ENCODE data around the gene B3GNT2. TPM values are rescaled to one million over a fixed set of nuclear protein-coding genes. Genes with fewer than 3 reads are reported as not detected.
A peak's percentile ranks its signal among the peaks of the same experiment; 100 is the strongest.

Gene B3GNT2
- total RNA-seq, 3 donors from 2014 or later (not counting 1 experiment from before 2014, with no cell fraction given) = 51.9 to 68.0 (median 54.0) TPM

DNA sequence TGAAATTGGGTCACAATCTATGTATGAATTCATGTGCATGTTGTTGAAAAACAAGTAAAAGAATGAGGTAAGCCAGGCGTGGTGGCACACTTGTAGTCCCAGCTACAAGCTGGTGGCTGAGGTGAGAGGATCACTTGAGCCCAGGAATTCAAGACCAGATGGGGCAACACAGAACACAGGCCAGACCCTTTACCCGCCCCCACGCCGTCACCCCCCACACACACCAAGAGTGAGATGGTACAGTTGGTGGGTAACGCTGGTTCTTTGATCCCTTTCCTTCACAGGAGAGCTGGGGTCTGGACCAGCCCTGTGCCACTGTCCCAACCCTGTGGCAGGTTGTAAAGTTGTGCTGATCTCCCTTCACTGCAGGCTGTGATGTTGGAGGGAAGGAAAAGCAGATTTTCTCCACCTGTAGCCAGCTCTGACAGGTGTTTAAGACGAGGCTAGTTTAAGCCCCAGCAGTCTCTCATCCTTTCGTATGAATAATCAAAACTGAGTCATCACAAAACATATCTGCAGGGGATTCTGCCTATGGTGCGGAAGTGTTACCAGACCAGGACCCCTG, 13.6 kb downstream of the B3GNT2 start:
- peak overlapping the region; percentile 55 for H3K4me3 Mint-ChIP-seq

GRCh38 chr2:62215306-62216064, 19.6 kb downstream of the B3GNT2 start:
- peak overlapping the region; percentile 61 to 86 for H3K27ac Mint-ChIP-seq
- TF ChIP-seq, protein P1, sequence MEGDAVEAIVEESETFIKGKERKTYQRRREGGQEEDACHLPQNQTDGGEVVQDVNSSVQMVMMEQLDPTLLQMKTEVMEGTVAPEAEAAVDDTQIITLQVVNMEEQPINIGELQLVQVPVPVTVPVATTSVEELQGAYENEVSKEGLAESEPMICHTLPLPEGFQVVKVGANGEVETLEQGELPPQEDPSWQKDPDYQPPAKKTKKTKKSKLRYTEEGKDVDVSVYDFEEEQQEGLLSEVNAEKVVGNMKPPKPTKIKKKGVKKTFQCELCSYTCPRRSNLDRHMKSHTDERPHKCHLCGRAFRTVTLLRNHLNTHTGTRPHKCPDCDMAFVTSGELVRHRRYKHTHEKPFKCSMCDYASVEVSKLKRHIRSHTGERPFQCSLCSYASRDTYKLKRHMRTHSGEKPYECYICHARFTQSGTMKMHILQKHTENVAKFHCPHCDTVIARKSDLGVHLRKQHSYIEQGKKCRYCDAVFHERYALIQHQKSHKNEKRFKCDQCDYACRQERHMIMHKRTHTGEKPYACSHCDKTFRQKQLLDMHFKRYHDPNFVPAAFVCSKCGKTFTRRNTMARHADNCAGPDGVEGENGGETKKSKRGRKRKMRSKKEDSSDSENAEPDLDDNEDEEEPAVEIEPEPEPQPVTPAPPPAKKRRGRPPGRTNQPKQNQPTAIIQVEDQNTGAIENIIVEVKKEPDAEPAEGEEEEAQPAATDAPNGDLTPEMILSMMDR (IDR thresholded peaks at IDR 0.05) = no peak
- H3K27me3 ChIP-seq (ENCODE audit: control insufficient read depth, insufficient read depth, low read length) = no peaks in the 10 kb centered on the region
- H3K36me3 Mint-ChIP-seq = peaks cover 12% of the 10 kb centered on the region
- H3K27ac ChIP-seq (ENCODE audit: low read length) = no peak overlapping the region
- no peak for DNase-seq
- no peak overlapping the region for H3K4me3 Mint-ChIP-seq
- H3K4me3 ChIP-seq (ENCODE audit: low read length) = no peak overlapping the region
- intact Hi-C loops (cut with micrococcal nuclease) = no loop called here
- 90% methylated on average over 11 of the region's 11 CpGs for WGBS (ENCODE audit: insufficient coverage)
- no peaks in the 10 kb centered on the region for H3K36me3 ChIP-seq (ENCODE audit: control insufficient read depth, insufficient read depth, low read length)
- H3K4me1 Mint-ChIP-seq = peaks cover 96 to 98% of the 10 kb centered on the region in 2 donors
- peaks cover 0 to 7% of the 10 kb centered on the region in 2 donors for H3K9me3 Mint-ChIP-seq
- no peak for ATAC-seq
- no peaks in the 10 kb centered on the region for H3K9me3 ChIP-seq (ENCODE audit: control insufficient read depth, insufficient read depth, low read length)
- H3K4me1 ChIP-seq (ENCODE audit: control insufficient read depth, insufficient read depth, low read length) = peaks cover 60% of the 10 kb centered on the region
- H3K27me3 Mint-ChIP-seq (ENCODE audit: low read depth in 2 of 2) = no peaks in the 10 kb centered on the region

More for the DNA sequence above, 13.6 kb downstream of the B3GNT2 start:
- DNase-seq (peak in 1 of 2 donors; percentile 33), ATAC-seq (peak; percentile 44 to 59 (median 50))
- Mint-ChIP-seq H3K27ac (peak overlapping the region; percentile 93), H3K9me3 (peaks cover 0 to 7% of the 10 kb centered on the region in 2 donors), H3K27me3 (ENCODE audit: low read depth in 2 of 2) (no peaks in the 10 kb centered on the region), H3K36me3 (peaks cover 12% of the 10 kb centered on the region), H3K4me1 (peaks cover 97% of the 10 kb centered on the region in 2 donors)
- 62% methylated on average over 8 of the region's 8 CpGs for WGBS (ENCODE audit: insufficient coverage)
- H3K27me3 ChIP-seq (ENCODE audit: control insufficient read depth, insufficient read depth, low read length) = no peaks in the 10 kb centered on the region
- no peaks in the 10 kb centered on the region for H3K9me3 ChIP-seq (ENCODE audit: control insufficient read depth, insufficient read depth, low read length)
- H3K4me3 ChIP-seq (ENCODE audit: low read length) = no peak overlapping the region
- H3K36me3 ChIP-seq (ENCODE audit: control insufficient read depth, insufficient read depth, low read length) = no peaks in the 10 kb centered on the region
- intact Hi-C loops (cut with micrococcal nuclease) = no loop called here
- H3K4me1 ChIP-seq (ENCODE audit: control insufficient read depth, insufficient read depth, low read length) = peaks cover 49% of the 10 kb centered on the region
- TF ChIP-seq, protein P1 (IDR thresholded peaks at IDR 0.05) = no peak
- peak overlapping the region; percentile 42 for H3K27ac ChIP-seq (ENCODE audit: low read length)

DNA sequence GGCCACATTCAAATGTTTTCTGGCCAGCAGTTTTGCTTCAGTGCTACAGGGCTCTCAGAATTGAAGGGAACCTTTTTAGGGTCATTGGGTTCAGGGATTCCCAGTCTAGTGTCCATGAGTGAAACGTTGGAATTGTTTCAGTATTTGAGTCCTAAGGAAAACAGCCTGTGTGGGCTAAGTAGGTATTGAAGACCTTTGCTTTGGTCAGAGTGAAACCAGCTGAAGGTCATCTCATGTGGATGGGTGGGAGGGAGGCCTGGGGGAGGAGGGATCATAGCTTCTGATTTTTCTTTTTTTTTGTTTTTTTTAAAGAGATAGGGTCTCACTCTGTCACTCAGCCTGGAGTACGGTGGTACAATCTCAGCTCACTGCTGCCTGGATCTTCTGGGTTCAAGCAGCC, 20.2 kb downstream of the B3GNT2 start:
- Histone ChIP-seq H3K4me1 (ENCODE audit: control insufficient read depth, insufficient read depth, low read length) (peaks cover 60% of the 10 kb centered on the region), H3K27ac (ENCODE audit: low read length) (no peak overlapping the region), H3K4me3 (ENCODE audit: low read length) (no peak overlapping the region), H3K9me3 (ENCODE audit: control insufficient read depth, insufficient read depth, low read length) (no peaks in the 10 kb centered on the region), H3K36me3 (ENCODE audit: control insufficient read depth, insufficient read depth, low read length) (no peaks in the 10 kb centered on the region), H3K27me3 (ENCODE audit: control insufficient read depth, insufficient read depth, low read length) (no peaks in the 10 kb centered on the region)
- H3K9me3 Mint-ChIP-seq = peaks cover 0 to 7% of the 10 kb centered on the region in 2 donors
- no peaks in the 10 kb centered on the region for H3K27me3 Mint-ChIP-seq (ENCODE audit: low read depth in 2 of 2)
- peak overlapping the region; percentile 61 to 86 for H3K27ac Mint-ChIP-seq
- ATAC-seq (no peak), DNase-seq (no peak)
- WGBS (ENCODE audit: insufficient coverage) = 78% methylated on average over 2 of the region's 2 CpGs
- H3K4me1 Mint-ChIP-seq = peaks cover 98 to 99% of the 10 kb centered on the region in 2 donors
- peaks cover 12% of the 10 kb centered on the region for H3K36me3 Mint-ChIP-seq
- TF ChIP-seq, protein P1 (IDR thresholded peaks at IDR 0.05) = no peak
- no peak overlapping the region for H3K4me3 Mint-ChIP-seq
- intact Hi-C loops (cut with micrococcal nuclease) = no loop called here

All from natural killer cell (primary cell).